GM19463 (cell line): ENCODE results near the gene MROH8.
"Not testable (repeated sequence)": the region's sequence is repeated elsewhere in the genome, so short reads cannot be mapped to it uniquely, and the experiment has no call there.

Experiments
- ATAC-seq: cut with Tn5 transposase; IDR thresholded peaks from one replicate; pipeline ENCODE4 v1.9.1; 2021; ENCODE audit warnings: mild to moderate bottlenecking, moderate library complexity; ENCODE audit not compliant: unreplicated experiment

The MROH8 gene

DNA sequence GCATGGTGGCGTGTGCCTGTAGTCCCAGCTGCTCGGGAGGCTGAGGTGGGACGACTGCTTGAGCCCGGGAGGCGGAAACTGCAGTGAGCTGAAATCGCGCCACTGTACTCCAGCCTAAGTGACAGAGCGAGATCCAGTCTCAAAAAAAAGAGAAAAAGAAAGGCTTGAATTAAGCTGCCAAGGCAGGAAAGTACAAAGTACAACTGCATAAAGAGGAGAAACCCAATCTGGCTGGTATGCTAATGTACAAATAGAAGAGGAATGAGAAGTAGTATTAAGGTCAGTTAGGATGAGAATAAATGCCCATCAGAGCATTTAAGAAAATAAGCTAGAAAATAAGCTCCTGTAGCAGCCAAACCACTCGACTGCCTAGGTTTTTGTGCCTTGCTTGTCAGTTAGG is 23.4 kb downstream of the MROH8 start:
- ATAC-seq, result no peak

DNA sequence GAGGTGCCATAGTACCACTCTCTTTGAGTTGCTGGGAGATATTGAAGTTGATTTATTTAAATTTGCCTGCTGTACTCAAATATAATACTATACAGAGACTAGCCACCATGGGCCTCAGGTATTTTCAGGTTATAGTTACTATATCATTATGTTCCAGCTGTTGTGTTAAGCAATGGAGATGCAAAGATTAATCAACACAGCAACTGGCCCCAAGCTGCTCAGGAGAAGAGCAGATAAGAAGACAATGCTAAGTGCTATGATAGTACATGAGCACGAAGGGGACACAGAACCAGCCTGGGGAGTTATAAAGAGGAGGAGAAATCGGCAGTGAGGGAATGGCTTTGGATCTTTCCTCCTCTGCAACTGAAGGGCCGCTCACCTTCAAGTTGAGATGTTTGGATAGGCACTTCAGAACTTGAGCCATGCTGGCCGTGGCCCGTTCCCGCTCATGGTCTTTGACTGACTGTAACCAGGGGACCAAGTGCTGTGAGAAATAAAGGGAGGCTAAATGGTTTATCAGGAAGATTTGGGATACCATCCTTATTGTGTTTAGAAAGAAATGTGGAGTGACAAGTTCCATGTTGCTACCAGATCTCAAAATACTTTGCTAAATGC is 24.6 kb downstream of the MROH8 start:
- no peak for ATAC-seq

DNA sequence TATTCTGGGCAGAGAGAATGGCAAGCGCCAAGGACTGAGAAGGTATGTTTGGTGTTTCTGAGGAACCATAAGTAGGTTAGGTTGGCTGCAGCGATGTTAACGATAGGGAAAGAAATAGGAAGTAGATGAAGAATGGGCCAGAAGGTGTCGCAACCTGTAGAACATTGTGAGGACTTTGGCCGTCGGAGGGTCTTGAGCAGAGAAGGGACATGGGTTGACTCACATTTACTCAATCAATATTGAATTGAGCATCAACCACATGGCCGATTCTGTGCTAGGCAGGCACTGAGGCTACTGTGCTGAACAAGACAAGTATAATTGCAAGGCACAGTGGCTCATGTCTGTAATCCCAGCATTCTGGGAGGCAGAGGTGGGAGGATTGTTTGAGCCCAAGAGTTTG is 27.1 kb downstream of the MROH8 start:
- ATAC-seq, result no peak

DNA sequence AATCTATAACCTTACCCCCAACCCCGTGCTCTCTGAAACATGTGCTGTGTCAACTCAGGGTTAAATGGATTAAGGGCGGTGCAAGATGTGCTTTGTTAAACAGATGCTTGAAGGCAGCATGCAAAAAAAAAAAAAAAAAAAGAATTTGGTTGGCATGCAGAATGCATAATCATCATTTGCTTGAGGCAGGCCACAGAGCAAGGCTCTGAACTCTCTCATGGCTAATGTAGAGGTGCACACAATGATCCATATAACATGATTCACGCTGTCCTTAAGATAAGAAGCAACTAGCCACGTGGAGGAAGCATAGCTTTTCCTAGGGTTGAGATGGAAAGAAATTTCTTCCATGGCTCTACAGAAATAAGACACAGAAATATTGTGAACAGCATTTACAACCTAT is 27.8 kb downstream of the MROH8 start:
- ATAC-seq, result no peak

DNA sequence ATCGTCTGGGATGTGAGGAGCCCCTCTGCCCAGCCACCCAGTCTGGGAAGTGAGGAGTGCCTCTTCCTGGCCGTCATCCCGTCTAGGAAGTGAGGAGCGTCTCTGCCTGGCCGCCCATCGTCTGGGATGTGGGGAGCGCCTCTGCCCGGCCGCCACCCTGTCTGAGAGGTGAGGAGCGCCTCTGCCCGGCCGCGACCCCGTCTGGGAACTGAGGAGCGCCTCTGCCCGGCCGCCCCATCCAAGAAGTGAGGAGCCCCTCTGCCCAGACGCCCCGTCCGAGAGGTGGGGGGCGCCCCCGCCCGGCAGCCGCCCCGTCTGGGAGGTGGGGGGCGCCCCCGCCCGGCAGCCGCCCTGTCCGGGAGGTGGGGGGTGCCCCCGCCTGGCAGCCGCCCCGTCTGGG is 28.5 kb downstream of the MROH8 start:
- not testable (repeated sequence) for ATAC-seq

DNA sequence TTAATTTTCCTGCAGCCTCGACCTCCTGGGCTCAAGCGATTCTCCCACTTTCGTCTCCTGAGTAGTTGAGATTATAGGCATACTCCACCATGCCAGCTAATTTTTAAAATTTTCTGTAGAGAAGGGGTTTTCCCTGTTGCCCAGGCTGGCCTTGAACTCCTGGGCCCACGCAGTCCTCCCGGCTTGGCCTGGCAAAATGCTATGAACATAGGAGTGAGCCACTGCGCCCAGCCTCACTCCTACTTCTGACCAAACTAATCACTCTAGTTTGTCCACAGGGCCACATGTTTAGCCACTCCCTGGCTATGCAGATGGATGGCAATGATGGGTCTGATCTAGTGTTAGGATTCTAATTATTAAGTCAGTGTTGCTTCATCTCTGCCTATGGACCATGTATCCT is 32.1 kb downstream of the MROH8 start:
- no peak for ATAC-seq

DNA sequence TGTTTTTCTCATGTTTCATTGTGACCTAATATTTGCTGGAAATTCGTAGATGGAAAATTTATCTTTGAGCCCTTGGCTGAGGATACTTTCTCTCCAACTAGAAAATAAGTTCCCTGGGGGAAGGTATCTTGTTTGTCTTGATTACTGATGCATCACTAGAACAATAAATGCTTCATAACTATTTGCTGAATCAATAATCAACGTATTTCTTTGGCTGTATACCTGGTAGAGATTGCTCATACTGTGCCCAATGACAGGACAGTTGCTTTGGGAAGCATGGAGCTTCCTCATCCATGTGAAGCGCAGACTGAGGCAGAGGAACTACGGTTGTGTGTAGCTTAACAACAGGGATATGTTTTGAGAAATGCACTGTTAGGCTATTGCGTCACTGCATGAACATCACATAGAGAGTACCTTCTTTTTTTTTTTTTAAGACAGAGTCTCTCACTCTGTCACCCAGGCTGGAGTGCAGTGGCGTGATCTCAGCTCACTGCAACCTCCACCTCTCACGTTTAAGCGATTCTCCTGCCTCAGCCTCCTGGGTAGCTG is 34.4 kb downstream of the MROH8 start:
- ATAC-seq, result no peak

DNA sequence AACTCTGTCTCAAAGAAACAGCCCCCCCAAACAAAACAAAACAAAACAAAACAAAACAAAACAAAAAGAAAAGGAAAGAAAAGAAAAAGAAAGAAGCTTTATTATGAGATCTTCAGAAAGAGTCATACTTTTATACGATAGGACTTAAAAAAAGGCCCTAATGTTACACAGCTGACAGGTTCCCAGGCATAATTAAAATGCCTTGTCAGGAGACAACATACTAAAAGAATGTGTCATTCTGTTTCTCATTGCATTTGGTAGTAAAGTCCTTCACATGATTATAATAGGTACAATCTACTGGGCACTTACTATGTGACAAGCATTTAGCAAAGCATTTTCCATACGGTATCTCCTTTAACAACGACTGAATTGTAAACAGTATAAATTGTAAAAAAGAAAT is 36.6 kb downstream of the MROH8 start:
- no peak for ATAC-seq

DNA sequence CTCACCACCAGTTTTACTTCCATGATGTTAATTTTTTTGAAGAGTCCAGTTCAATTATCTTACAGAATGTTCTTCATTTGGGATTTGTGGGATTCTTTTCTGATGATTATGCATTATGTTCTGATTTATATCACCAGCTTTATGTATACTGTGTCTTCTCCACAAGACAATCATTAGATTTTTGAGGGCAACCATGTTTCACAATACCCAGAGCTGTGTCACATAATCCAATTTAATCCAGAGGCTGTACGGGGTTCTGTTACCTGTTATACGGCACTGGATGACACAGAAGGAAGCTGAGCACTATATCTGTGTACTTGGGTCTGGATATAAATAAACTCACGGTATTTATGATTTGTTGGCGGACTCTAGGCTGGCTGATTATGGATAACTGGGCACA is 41.8 kb downstream of the MROH8 start:
- ATAC-seq, result no peak

DNA sequence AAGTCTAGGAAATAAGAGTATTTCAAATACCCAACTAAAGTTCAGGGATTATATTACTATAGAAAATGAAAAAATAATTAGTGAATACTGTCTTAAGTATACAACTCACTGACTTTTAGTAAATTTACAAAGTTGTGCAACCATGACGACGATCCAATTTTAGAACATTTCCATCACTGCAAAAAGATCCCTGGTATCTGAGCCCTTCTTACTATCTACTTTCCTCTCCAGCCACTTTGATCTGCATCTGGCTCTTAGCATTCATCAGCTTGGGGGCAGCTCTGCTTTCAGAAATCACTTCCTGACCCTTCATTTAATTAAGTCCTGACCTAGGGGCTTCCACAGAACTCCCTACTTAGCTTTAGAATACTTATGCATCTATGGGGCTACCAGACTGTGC is 45.4 kb downstream of the MROH8 start:
- no peak for ATAC-seq

DNA sequence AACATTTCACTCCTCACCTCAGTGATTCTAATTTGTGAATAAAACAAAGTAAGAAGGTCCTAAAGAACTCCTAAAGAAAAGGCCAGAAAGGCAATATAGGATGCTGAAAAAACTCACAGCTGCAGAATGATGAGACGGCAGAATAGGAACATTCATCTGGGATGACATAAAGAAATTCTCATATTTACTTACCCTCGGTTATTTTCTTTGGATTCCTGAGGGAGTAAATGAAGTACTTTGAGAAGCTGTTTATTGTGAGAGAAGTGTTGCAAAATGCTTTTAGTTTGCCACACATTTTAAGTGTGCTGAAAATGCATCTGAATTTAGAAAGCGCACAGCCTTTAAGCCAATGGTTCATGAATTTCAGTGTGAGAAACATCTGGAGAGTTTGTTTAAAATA is 47.9 kb downstream of the MROH8 start:
- ATAC-seq, result no peak

DNA sequence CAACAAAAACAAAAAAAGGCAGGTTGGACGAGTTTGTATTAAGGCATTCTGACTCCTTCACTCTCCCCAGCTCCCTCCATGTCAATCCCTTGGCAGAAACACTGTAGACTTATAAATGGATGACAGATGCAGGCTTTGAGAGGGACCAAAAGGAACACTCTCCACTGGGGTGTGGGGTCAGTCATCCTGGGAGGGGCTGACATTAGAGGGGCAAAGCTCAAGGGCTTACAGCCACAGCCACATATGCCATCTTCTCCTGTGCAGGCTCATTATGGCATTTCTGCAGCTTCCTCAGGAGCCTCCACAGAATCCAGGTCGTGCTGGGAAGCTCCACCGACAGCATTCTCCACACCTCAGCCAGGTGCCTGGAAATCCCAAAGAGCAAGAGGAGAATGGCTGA is 50.5 kb downstream of the MROH8 start:
- no peak for ATAC-seq

DNA sequence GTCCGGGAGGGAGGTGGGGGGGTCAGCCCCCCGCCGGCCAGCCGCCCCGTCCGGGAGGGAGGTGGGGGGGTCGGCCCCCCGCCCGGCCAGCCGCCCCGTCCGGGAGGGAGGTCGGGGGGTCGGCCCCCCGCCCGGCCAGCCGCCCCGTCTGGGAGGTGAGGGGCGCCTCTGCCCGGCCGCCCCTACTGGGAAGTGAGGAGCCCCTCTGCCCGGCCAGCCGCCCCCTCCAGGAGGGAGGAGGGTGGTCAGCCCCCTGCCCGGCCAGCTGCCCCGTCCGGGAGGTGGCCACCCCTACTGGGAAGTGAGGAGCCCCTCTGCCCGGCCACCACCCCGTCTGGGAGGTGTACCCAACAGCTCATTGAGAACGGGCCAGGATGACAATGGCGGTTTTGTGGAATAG is 53.1 kb downstream of the MROH8 start:
- not testable (repeated sequence) for ATAC-seq

DNA sequence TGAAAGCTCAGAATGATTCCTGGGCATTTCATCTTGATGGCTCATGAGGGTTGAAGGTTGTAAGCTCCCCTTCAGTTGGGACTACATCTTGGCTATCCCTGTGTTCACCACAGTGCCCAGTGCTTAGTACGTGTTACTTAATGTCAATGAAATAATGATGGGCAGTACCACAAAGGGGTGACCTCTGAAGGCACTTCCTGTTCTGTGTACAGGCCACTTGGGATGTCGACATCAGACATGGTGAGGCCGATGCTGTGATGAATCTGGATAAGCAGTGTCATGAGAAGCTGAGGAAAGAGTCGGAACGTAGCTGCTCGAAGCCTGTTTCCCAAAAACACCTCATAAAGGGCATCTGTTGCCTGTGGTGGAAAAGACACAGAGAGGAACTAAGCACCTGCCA is 55.9 kb downstream of the MROH8 start:
- ATAC-seq, result no peak

DNA sequence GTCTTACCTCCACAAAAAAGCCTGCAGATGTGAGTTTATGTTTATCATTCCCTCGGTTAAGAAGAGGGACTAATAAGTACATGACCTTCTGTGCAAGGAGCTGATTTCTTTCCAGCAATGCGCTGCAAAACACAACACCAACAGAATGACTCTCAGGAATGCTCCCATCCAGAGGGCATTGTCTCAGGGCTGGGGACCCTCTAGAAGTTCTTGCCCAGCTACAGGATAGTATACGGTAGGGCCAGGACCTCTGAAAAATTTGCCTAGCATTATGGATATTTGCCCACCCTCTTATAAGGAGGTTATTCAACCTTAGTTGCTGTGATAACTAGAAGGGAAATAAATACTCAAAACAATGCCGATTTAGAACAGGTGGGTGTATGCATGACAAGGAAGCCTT is 58.9 kb downstream of the MROH8 start:
- no peak for ATAC-seq

DNA sequence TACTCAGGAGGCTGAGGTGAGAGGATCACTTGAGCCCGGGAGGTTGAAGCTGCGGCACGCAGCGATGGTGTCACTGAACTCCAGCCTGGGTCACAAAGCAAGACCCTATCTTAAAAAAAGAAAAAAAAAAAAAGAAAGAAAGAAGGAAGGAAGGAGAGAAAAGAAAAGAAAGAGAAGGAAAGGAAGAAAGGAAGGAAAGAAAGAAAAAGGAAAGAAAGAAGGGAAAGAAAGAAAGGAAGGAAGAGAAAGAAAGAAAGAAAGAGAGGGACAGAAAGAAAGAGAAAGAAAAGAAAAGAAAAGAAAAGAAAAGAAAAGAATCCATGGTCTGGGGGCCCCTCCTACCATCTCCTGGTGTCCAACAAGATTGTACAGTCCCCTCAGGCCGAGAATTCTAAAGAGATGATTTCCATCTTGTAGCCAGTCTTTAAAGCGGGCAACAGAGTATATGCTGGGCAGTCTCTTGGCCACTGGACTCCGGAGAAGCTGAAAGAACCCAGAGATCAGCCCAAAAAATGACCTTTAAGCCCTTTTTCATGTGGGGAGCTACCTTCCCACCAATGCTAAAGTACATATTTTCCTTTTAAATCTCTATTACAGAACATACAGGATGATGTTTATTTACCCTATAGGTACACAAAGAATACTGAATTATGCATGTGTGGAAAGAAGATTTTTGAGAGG is 59.9 kb downstream of the MROH8 start:
- ATAC-seq, result no peak

DNA sequence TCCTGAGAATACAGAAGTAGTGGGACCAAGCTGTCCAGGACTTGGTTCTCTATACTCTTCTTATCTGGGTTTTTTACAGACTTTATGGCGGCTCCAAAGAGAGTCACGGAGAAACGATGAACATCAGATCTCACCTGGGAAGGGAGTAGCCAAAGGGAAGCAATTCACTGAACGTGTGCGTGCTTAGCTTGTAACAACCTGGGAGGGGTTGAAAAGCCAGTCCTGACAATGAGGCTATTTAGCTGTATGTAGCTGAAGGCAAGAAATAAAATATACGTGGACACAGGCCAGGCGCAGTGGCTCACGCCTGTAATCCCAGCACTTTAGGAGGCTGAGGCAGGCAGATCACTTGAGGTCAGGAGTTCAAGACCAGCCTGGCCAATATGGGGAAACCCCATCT is 65.3 kb downstream of the MROH8 start:
- ATAC-seq, result no peak

DNA sequence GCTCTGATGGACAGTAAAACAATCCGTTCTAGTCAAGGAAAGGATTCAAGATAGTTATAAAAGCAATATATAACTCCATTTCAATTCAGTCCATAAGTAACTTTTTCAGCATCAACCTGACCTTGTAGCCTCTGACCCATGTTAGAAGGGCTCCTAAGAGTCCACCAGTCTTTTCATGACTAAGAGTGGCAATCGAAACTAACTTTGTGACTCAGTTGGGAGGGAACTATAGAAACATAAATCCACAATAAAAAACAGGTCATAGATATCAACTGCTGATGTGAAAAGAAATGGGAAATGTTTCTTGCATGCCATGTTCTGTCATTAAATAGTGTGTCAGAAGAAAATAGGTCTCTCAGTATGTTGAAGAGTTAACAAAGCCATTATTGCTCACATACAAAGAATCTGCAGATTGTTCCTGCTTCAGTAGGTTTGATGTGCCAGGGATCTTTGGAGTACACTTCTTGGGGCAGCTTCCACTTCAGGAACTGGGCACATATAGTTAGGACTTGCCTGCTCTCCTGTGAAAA is 67.4 kb downstream of the MROH8 start:
- no peak for ATAC-seq

DNA sequence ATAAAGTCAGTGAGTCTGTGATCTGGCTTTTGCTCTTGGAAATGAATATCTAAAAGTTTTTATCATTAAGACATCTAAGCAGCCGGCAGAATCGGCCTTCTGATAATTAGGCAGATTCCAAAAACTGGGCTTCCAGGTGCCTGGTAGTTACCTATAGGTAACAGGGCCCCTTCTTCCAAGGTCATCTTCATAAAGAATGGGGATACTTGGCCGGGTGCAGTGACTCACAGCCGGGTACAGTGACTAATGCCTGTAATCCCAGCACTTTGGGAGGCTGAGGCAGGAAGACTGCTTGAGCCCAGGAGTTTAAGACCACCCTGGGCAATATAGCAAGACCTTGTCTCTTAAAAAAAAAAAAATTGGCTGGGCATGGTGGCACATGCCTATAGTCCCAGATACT is 70.7 kb downstream of the MROH8 start:
- no peak for ATAC-seq

DNA sequence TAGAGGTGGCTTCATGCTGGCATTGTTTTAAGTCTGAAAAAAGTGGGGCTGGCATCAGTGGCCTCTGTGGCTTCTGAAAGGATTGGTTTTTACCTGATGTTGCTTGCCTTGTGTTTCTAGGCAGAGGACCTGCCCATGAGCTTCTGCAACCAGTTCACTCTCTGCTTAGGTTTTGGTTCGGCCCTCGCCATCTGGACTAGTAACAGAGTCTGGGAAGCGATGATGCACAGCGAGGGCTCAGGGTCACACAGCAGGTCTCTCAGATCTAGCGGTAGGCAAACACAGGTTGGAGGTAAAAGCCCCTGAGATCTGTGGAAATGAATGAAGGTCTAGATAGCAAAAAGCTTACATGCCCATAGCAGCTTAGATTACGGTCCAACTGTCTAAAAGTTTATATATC is 76.8 kb downstream of the MROH8 start:
- no peak for ATAC-seq

DNA sequence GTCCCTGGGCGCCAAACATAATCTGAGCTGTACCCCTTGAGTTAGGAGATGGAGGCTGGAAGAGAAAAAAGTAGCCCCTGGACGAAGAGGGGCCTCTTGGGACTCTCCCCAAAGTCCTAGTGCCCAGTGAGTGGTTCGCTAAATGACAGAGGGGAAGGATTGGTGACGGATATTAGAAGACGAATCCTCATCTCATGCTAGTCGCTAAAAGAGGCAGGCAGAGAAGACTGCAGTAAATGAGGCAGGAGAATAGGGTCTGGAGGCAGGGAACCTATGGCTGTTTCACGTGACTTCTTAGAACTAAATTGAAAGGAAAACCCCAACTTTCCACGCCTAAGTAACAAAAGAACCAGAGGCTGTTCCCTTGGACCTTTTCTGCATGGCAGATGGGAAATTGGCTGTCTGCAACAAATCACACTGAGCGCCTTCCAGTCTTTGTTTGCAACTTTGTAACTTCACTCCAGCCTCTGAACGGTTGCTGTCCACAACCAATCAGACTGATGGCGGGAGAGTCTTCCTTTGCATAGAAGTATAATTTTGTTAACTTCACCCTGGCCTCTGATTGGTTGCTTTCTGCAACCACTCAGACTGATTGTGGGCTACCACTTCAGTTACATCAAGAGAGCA is 82.8 kb downstream of the MROH8 start:
- ATAC-seq, result no peak
